GM12891 (cell line): ENCODE results near the gene NTRK3.

Experiments
- PAX5 ChIP-seq: IDR thresholded peaks from 2 replicates; pipeline ENCODE4 v1.6.1; 2011; ENCODE audit warnings: low read length, moderate library complexity, mild to moderate bottlenecking; ENCODE audit not compliant: insufficient read depth, severe bottlenecking
- POLR2A ChIP-seq: IDR thresholded peaks from 2 replicates; pipeline ENCODE4 v1.6.1; 2011; ENCODE audit warnings: low read depth, low read length, control low read depth
- POLR2AphosphoS5 ChIP-seq: IDR thresholded peaks from 2 replicates; pipeline ENCODE4 v1.6.1; 2011; ENCODE audit warnings: low read depth, low read length, control low read depth
- SPI1 ChIP-seq: IDR thresholded peaks from 2 replicates; pipeline ENCODE4 v1.6.1; 2011; ENCODE audit warnings: low read depth, low read length, control low read depth
- TAF1 ChIP-seq: IDR thresholded peaks from 2 replicates; pipeline ENCODE4 v1.6.1; 2011; ENCODE audit warnings: low read depth, low read length, control low read depth

- no peak for TF ChIP-seq POLR2A
- no peak for TF ChIP-seq POLR2AphosphoS5
- TF ChIP-seq PAX5: no peak
- TF ChIP-seq TAF1: no peak
- no peak for TF ChIP-seq SPI1
These were observed 74.9 kb downstream of the NTRK3 start for GRCh38 chr15:88181613-88182012.
